Large intestine (tissue), 3 donors: ENCODE results near the gene PDE1A. TPM values are rescaled to one million over a fixed set of nuclear protein-coding genes. Genes with fewer than 3 reads are reported as not detected.

Experiments
- DNase-seq, 2 donors: peaks; one replicate each; pipeline versions ENCODE4 v3.0.0 to v3.0.0-alpha.2; 2013
- H3K27ac ChIP-seq: one replicate; pipeline ENCODE4 v1.5.1; 2013; ENCODE audit warnings: low read length
- H3K27me3 ChIP-seq: 2 replicates; pipeline ENCODE4 v1.6.1; 2013; ENCODE audit warnings: low read length; ENCODE audit not compliant: control insufficient read depth, insufficient read depth
- H3K36me3 ChIP-seq: 2 replicates; pipeline ENCODE4 v1.6.1; 2013; ENCODE audit warnings: low read length; ENCODE audit not compliant: control insufficient read depth, insufficient read depth
- H3K4me1 ChIP-seq: one replicate; pipeline ENCODE4 v1.6.1; 2013; ENCODE audit warnings: low read length; ENCODE audit not compliant: control insufficient read depth, insufficient read depth
- H3K4me3 ChIP-seq: one replicate; pipeline ENCODE4 v1.5.1; 2013; ENCODE audit warnings: low read length
- H3K9me3 ChIP-seq: one replicate; pipeline ENCODE4 v1.6.1; 2013; ENCODE audit warnings: mild to moderate bottlenecking, low read depth, low read length, moderate library complexity; ENCODE audit not compliant: control insufficient read depth
- WGBS: methylation state at CpG from one replicate; pipeline ENCODE4 v1.1.5; 2013; ENCODE audit warnings: low lambda C conversion rate; ENCODE audit not compliant: insufficient coverage; 5-methylcytosine and 5-hydroxymethylcytosine counted together
- polyA plus RNA-seq: library from polyadenylated mRNA; unstranded; fragments of 120-200 nt; gene quantifications from one replicate; pipeline ENCODE4 v1.2.1, GENCODE V29; 2013

PDE1A gene
- polyA plus RNA-seq, 1 donor = 16.1 TPM

- WGBS = no CpG with 5 or more reads among the region's 2 CpGs
- Histone ChIP-seq H3K36me3 (no peaks in the 10 kb centered on the region), H3K9me3 (no peaks in the 10 kb centered on the region), H3K4me1 (no peaks in the 10 kb centered on the region), H3K27ac (no peak overlapping the region), H3K27me3 (no peaks in the 10 kb centered on the region), H3K4me3 (no peak overlapping the region)
- no peak for DNase-seq
Measured at GRCh38 chr2:182360663-182361260, 66.1 kb downstream of the PDE1A start.

- Histone ChIP-seq H3K4me1 (no peaks in the 10 kb centered on the region), H3K27ac (no peak overlapping the region), H3K9me3 (no peaks in the 10 kb centered on the region), H3K36me3 (no peaks in the 10 kb centered on the region), H3K4me3 (no peak overlapping the region), H3K27me3 (no peaks in the 10 kb centered on the region)
- peak in 1 of 2 donors; percentile 13 for DNase-seq
- WGBS = 100% methylated on average over 2 of the region's 10 CpGs
Measured at GRCh38 chr2:182359990-182360662, 66.7 kb downstream of the PDE1A start.

GRCh38 chr2:182359027-182359989 lies 67.5 kb downstream of the PDE1A start:
- Histone ChIP-seq H3K27me3 (no peaks in the 10 kb centered on the region), H3K4me1 (no peaks in the 10 kb centered on the region), H3K4me3 (no peak overlapping the region), H3K9me3 (no peaks in the 10 kb centered on the region), H3K27ac (no peak overlapping the region), H3K36me3 (no peaks in the 10 kb centered on the region)
- 53% methylated on average over 5 of the region's 8 CpGs for WGBS
- DNase-seq = no peak

GRCh38 chr2:182358601-182359000 lies 68.2 kb downstream of the PDE1A start:
- no peaks in the 10 kb centered on the region for H3K9me3 ChIP-seq
- no peak overlapping the region for H3K27ac ChIP-seq
- no peaks in the 10 kb centered on the region for H3K36me3 ChIP-seq
- WGBS = 100% methylated on average over 1 of the region's 3 CpGs
- H3K4me3 ChIP-seq = no peak overlapping the region
- no peak for DNase-seq
- H3K4me1 ChIP-seq = no peaks in the 10 kb centered on the region
- H3K27me3 ChIP-seq = no peaks in the 10 kb centered on the region

- no peaks in the 10 kb centered on the region for H3K36me3 ChIP-seq
- no peak overlapping the region for H3K27ac ChIP-seq
- H3K4me3 ChIP-seq = no peak overlapping the region
- H3K4me1 ChIP-seq = no peaks in the 10 kb centered on the region
- H3K9me3 ChIP-seq = no peaks in the 10 kb centered on the region
- DNase-seq = no peak
- H3K27me3 ChIP-seq = no peaks in the 10 kb centered on the region
- 63% methylated on average over 1 of the region's 1 CpG for WGBS
Measured at GRCh38 chr2:182355815-182356214, 71.0 kb downstream of the PDE1A start.

- no peaks in the 10 kb centered on the region for H3K27me3 ChIP-seq
- WGBS = 88% methylated on average over 1 of the region's 4 CpGs
- DNase-seq = no peak
- no peaks in the 10 kb centered on the region for H3K36me3 ChIP-seq
- H3K4me1 ChIP-seq = no peaks in the 10 kb centered on the region
- no peaks in the 10 kb centered on the region for H3K9me3 ChIP-seq
- H3K4me3 ChIP-seq = no peak overlapping the region
- H3K27ac ChIP-seq = no peak overlapping the region
Measured at GRCh38 chr2:182351427-182351826, 75.4 kb downstream of the PDE1A start.

GRCh38 chr2:182349268-182349667 lies 77.6 kb downstream of the PDE1A start:
- Histone ChIP-seq H3K4me3 (no peak overlapping the region), H3K27me3 (no peaks in the 10 kb centered on the region), H3K4me1 (no peaks in the 10 kb centered on the region), H3K36me3 (no peaks in the 10 kb centered on the region), H3K9me3 (no peaks in the 10 kb centered on the region), H3K27ac (no peak overlapping the region)
- DNase-seq = no peak
- WGBS = no CpG with 5 or more reads among the region's 2 CpGs

GRCh38 chr2:182345384-182345783 lies 81.5 kb downstream of the PDE1A start:
- H3K27ac ChIP-seq = no peak overlapping the region
- H3K4me3 ChIP-seq = no peak overlapping the region
- 83% methylated on average over 1 of the region's 3 CpGs for WGBS
- no peaks in the 10 kb centered on the region for H3K9me3 ChIP-seq
- no peak for DNase-seq
- H3K36me3 ChIP-seq = no peaks in the 10 kb centered on the region
- no peaks in the 10 kb centered on the region for H3K4me1 ChIP-seq
- H3K27me3 ChIP-seq = no peaks in the 10 kb centered on the region

- Histone ChIP-seq H3K27me3 (no peaks in the 10 kb centered on the region), H3K4me3 (no peak overlapping the region)
Measured at GRCh38 chr2:182330451-182331305, 96.2 kb downstream of the PDE1A start.

GRCh38 chr2:182324665-182325064 lies 102.2 kb downstream of the PDE1A start:
- Histone ChIP-seq H3K4me1 (no peaks in the 10 kb centered on the region), H3K9me3 (no peaks in the 10 kb centered on the region), H3K36me3 (no peaks in the 10 kb centered on the region), H3K27me3 (no peaks in the 10 kb centered on the region), H3K27ac (no peak overlapping the region), H3K4me3 (no peak overlapping the region)
- no peak for DNase-seq
- no CpG with 5 or more reads among the region's 4 CpGs for WGBS

More at GRCh38 chr2:182330451-182331305, 96.2 kb downstream of the PDE1A start:
- no peaks in the 10 kb centered on the region for H3K36me3 ChIP-seq
- no peak overlapping the region for H3K27ac ChIP-seq
- H3K4me1 ChIP-seq = no peaks in the 10 kb centered on the region
- no CpG with 5 or more reads among the region's 5 CpGs for WGBS
- no peak for DNase-seq
- H3K9me3 ChIP-seq = no peaks in the 10 kb centered on the region
